Rectal smooth muscle tissue (tissue), 1 donor: ENCODE results near the gene LANCL2.
"Not testable (repeated sequence)": the region's sequence is repeated elsewhere in the genome, so short reads cannot be mapped to it uniquely, and the experiment has no call there.

ENCODE experiments used
- H3K27ac ChIP-seq: one replicate; pipeline ENCODE4 v1.7.0; 2013; ENCODE audit warnings: low read depth, low read length, inconsistent platforms
- H3K27me3 ChIP-seq: one replicate; pipeline ENCODE4 v1.7.0; 2013; ENCODE audit warnings: low read length; ENCODE audit not compliant: control insufficient read depth, insufficient read depth
- H3K36me3 ChIP-seq: one replicate; pipeline ENCODE4 v1.7.0; 2013; ENCODE audit warnings: low read length; ENCODE audit not compliant: control insufficient read depth, insufficient read depth
- H3K4me1 ChIP-seq: one replicate; pipeline ENCODE4 v1.7.0; 2013; ENCODE audit warnings: low read length; ENCODE audit not compliant: control insufficient read depth, insufficient read depth
- H3K4me3 ChIP-seq: one replicate; pipeline ENCODE4 v1.7.0; 2013; ENCODE audit warnings: low read length
- H3K9ac ChIP-seq: one replicate; pipeline ENCODE4 v1.7.0; 2013; ENCODE audit warnings: low read length

LANCL2 gene

GRCh38 chr7:55343860-55344606 is 21.1 kb upstream of the LANCL2 start:
- H3K9ac ChIP-seq: no peak overlapping the region
- H3K4me1 ChIP-seq: no peaks in the 10 kb centered on the region
- no peak overlapping the region for H3K4me3 ChIP-seq
- H3K27ac ChIP-seq: no peak overlapping the region
- H3K36me3 ChIP-seq: no peaks in the 10 kb centered on the region
- H3K27me3 ChIP-seq: no peaks in the 10 kb centered on the region

DNA sequence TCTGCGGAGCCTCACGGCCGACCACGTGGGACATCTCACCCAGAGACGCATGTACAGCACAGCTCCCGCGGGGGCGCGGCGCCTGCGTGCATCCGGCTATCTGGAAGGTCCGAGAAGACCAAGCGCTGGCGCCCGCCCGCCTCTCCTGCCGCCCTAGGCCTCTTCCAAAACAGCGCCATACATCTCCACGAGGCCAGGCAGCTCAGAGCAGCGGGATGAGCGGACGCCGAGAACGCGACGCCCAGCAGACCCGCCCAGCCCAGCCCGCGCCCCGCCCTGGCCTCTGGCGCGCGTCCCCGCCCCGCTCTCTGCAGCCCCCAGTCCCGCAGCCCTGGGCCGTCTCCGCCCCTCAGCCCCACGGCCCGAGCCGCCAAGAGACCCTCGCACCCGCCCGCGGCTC is 20.3 kb upstream of the LANCL2 start:
- Histone ChIP-seq H3K36me3 (no peaks in the 10 kb centered on the region), H3K9ac (no peak overlapping the region), H3K4me1 (no peaks in the 10 kb centered on the region), H3K27me3 (no peaks in the 10 kb centered on the region), H3K4me3 (no peak overlapping the region), H3K27ac (no peak overlapping the region)

DNA sequence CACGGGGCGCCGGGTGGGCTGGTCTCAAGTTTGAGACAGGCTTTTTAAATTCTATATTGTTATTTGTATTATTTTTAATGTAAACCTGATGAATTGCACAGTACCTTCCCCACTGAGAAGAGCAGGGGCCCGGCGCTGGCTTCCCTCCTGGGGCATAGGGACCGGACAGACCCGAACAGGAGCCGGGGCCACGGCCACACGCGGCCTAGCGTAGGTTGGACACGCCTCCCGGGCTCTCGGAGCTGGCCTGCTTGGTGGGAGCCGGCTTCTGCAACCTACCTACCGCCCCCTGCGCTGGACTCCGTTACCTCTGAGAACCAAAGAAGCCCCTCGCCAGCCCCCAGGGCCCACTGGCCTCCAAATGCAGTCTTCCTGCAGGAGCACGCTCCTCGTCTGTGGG is 19.8 kb upstream of the LANCL2 start:
- Histone ChIP-seq H3K9ac (no peak overlapping the region), H3K27me3 (no peaks in the 10 kb centered on the region), H3K36me3 (no peaks in the 10 kb centered on the region), H3K27ac (no peak overlapping the region), H3K4me1 (no peaks in the 10 kb centered on the region), H3K4me3 (no peak overlapping the region)

DNA sequence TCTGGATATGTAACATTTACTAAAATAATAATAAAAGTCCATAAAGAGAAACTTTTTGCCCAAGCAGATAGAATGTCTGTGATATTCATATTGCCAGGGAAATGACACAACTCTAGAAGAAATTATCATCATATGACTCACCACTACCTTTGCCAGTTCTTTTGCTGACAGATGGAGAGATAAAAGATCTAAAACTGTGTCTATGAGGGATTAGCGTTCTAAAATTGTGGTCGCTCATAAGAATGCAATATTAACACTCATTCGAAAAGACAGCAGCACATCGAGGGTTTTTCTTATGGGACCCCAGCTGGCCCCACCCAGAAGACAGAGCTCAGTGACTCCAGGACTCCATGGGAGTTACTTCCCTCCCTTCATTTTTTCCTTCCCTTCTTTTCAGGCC is 16.6 kb upstream of the LANCL2 start:
- no peak overlapping the region for H3K4me3 ChIP-seq
- no peaks in the 10 kb centered on the region for H3K27me3 ChIP-seq
- no peak overlapping the region for H3K27ac ChIP-seq
- no peaks in the 10 kb centered on the region for H3K36me3 ChIP-seq
- no peaks in the 10 kb centered on the region for H3K4me1 ChIP-seq
- H3K9ac ChIP-seq: no peak overlapping the region

GRCh38 chr7:55349121-55349520 is 16.0 kb upstream of the LANCL2 start:
- H3K36me3 ChIP-seq: no peaks in the 10 kb centered on the region
- H3K27me3 ChIP-seq: no peaks in the 10 kb centered on the region
- H3K4me3 ChIP-seq: no peak overlapping the region
- H3K9ac ChIP-seq: no peak overlapping the region
- no peak overlapping the region for H3K27ac ChIP-seq
- no peaks in the 10 kb centered on the region for H3K4me1 ChIP-seq

DNA sequence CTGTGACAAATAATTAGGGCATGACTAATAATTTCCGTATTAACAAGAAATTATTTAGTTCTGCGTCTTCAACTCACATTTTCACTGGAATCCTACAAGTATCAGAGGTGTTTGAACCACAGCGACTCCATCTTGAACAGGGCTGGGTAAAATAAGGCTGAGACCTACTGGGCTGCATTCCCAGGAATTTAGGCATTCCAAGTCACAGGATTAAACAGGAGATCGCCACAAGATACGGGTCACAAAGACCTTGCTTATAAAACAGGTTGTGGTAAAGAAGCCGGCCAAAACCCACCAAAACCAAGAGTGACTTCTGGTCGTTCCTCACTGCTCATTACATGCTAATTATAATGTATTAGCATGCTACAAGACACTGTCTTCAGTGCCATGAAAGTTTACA is 14.9 kb upstream of the LANCL2 start:
- Histone ChIP-seq H3K4me3 (no peak overlapping the region), H3K27me3 (no peaks in the 10 kb centered on the region), H3K4me1 (no peaks in the 10 kb centered on the region), H3K27ac (no peak overlapping the region), H3K9ac (no peak overlapping the region), H3K36me3 (no peaks in the 10 kb centered on the region)

DNA sequence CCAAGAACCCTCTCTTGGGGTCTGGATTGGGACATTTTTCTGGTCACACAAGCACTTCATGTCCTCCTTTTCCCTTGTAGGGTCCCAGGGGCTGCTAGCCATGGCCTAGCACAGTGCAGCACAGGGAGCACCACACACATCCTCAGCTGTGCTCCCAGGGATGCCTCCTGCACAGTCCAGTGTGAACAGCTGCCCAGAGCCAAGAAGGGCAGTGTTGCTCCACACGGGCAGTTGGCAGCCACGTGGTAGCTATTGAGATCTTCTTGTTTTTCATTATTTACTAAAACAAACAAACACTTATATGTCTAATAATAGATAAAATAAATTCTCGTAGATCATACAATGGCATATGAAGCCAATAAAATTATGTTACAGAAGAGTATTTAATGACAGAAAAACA is 13.9 kb upstream of the LANCL2 start:
- no peaks in the 10 kb centered on the region for H3K4me1 ChIP-seq
- H3K9ac ChIP-seq: no peak overlapping the region
- no peak overlapping the region for H3K4me3 ChIP-seq
- H3K27ac ChIP-seq: no peak overlapping the region
- no peaks in the 10 kb centered on the region for H3K36me3 ChIP-seq
- no peaks in the 10 kb centered on the region for H3K27me3 ChIP-seq

DNA sequence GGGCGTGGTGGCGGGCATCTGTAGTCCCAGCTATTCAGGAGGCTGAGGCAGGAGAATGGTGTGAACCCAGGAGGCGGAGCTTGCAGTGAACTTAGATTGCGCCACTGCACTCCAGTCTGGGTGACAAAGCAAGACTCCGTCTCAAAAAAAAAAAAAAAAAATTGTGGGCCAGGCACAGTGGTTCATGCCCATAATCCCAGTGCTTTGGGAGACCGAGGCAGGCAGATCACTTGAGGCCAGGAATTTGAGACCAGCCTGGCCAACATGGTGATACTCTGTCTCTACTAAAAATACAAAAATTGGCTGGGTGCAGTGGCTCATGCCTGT is 12.2 kb upstream of the LANCL2 start:
- not testable (repeated sequence) for H3K27me3 ChIP-seq, H3K4me1 ChIP-seq, H3K4me3 ChIP-seq, H3K9ac ChIP-seq, H3K36me3 ChIP-seq, H3K27ac ChIP-seq

DNA sequence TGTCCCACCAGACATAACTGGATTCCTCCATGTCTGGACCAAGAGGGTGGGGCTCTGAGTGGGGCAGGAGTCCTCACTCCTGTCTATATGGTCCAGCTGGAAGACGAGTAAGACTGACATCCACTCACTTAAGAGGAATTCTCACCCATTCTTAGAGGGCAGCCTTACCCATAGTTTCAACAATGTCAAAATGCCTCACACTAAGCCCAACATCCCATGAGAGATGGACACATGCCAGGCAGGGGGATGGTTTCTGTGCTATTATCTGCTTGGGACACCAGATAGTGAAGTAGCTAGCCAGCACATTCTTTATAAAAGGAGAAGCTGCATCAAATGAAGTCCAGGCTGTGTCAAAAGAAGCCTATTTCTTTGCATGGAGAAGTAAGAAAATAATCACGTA is 4.7 kb upstream of the LANCL2 start:
- no peaks in the 10 kb centered on the region for H3K4me1 ChIP-seq
- H3K27me3 ChIP-seq: no peaks in the 10 kb centered on the region
- H3K4me3 ChIP-seq: no peak overlapping the region
- H3K9ac ChIP-seq: no peak overlapping the region
- no peak overlapping the region for H3K27ac ChIP-seq
- H3K36me3 ChIP-seq: no peaks in the 10 kb centered on the region

DNA sequence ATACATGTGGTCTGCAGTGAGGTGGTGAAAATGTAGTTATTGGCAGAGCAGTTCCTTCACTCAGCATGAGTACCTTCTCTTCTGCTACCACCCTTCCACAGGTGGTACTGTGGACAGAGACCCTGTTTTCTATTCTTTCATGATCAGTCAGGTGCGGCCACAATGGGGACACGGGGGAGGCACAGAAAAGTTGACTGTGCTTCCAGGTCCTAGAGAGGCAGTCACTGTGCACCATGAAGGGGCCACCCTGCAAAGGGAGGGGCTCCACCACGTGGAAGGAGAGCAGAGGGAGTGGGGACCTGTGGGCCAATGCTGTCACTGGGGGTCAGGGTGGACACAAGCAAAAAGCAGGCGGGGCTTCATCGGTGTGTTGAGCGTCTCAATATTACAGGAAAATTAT is 3.6 kb upstream of the LANCL2 start:
- Histone ChIP-seq H3K36me3 (no peaks in the 10 kb centered on the region), H3K4me3 (no peak overlapping the region), H3K27me3 (no peaks in the 10 kb centered on the region), H3K9ac (no peak overlapping the region), H3K4me1 (no peaks in the 10 kb centered on the region), H3K27ac (no peak overlapping the region)

- Histone ChIP-seq H3K27ac (no peak overlapping the region), H3K4me1 (peaks cover 6% of the 10 kb centered on the region)
Observed at GRCh38 chr7:55362927-55363326, 2.2 kb upstream of the LANCL2 start.

GRCh38 chr7:55363386-55364170 is 1.6 kb upstream of the LANCL2 start:
- peaks cover 6% of the 10 kb centered on the region for H3K4me1 ChIP-seq
- no peak overlapping the region for H3K9ac ChIP-seq
- H3K4me3 ChIP-seq: no peak overlapping the region

More at GRCh38 chr7:55362927-55363326, 2.2 kb upstream of the LANCL2 start:
- Histone ChIP-seq H3K4me3 (no peak overlapping the region), H3K27me3 (no peaks in the 10 kb centered on the region), H3K36me3 (no peaks in the 10 kb centered on the region), H3K9ac (no peak overlapping the region)

More at GRCh38 chr7:55363386-55364170, 1.6 kb upstream of the LANCL2 start:
- no peak overlapping the region for H3K27ac ChIP-seq
- H3K27me3 ChIP-seq: no peaks in the 10 kb centered on the region
- H3K36me3 ChIP-seq: no peaks in the 10 kb centered on the region
